ENCODE measurements around the gene JUP.

JUP gene

GRCh38 chr17:41760878-41761277 is 25.6 kb downstream of the JUP start:
- peaks cover 5% of the 10 kb centered on the region for H3K36me3 Mint-ChIP-seq
- no peak overlapping the region for H3K4me3 Mint-ChIP-seq
- no peaks in the 10 kb centered on the region for H3K9me3 Mint-ChIP-seq
- ATAC-seq, result peak; percentile 13
- H3K27me3 Mint-ChIP-seq, result no peaks in the 10 kb centered on the region
- H3K4me1 Mint-ChIP-seq, result peaks cover 8% of the 10 kb centered on the region
- H3K27ac Mint-ChIP-seq, result no peak overlapping the region

GRCh38 chr17:41758601-41759000 is 27.9 kb downstream of the JUP start:
- H3K36me3 Mint-ChIP-seq, result peaks cover 10% of the 10 kb centered on the region
- no peak for ATAC-seq
- no peaks in the 10 kb centered on the region for H3K27me3 Mint-ChIP-seq
- no peak overlapping the region for H3K4me3 Mint-ChIP-seq
- H3K9me3 Mint-ChIP-seq, result no peaks in the 10 kb centered on the region
- H3K4me1 Mint-ChIP-seq, result peaks cover 8% of the 10 kb centered on the region
- H3K27ac Mint-ChIP-seq, result no peak overlapping the region

- Mint-ChIP-seq H3K4me1 (no peaks in the 10 kb centered on the region), H3K27me3 (no peaks in the 10 kb centered on the region), H3K4me3 (no peak overlapping the region), H3K27ac (no peak overlapping the region), H3K9me3 (no peaks in the 10 kb centered on the region), H3K36me3 (peaks cover 6% of the 10 kb centered on the region)
- no peak for ATAC-seq
Measured at GRCh38 chr17:41754066-41754465, 32.4 kb downstream of the JUP start.

GRCh38 chr17:41751288-41751687 is 35.2 kb downstream of the JUP start:
- Mint-ChIP-seq H3K27ac (no peak overlapping the region), H3K36me3 (peaks cover 6% of the 10 kb centered on the region), H3K4me1 (no peaks in the 10 kb centered on the region), H3K9me3 (no peaks in the 10 kb centered on the region), H3K4me3 (no peak overlapping the region), H3K27me3 (peaks cover 8% of the 10 kb centered on the region)
- ATAC-seq, result no peak

- no peak overlapping the region for H3K27ac Mint-ChIP-seq
- no peak for ATAC-seq
- no peaks in the 10 kb centered on the region for H3K9me3 Mint-ChIP-seq
- H3K36me3 Mint-ChIP-seq, result peaks cover 6% of the 10 kb centered on the region
- H3K4me3 Mint-ChIP-seq, result no peak overlapping the region
- peaks cover 12% of the 10 kb centered on the region for H3K27me3 Mint-ChIP-seq
- no peaks in the 10 kb centered on the region for H3K4me1 Mint-ChIP-seq
Measured at GRCh38 chr17:41750862-41751261, 35.6 kb downstream of the JUP start.

- Mint-ChIP-seq H3K4me1 (no peaks in the 10 kb centered on the region), H3K36me3 (no peaks in the 10 kb centered on the region), H3K4me3 (no peak overlapping the region), H3K27ac (no peak overlapping the region), H3K9me3 (no peaks in the 10 kb centered on the region), H3K27me3 (peaks cover 13% of the 10 kb centered on the region)
- ATAC-seq, result no peak
Measured at GRCh38 chr17:41748275-41748674, 38.2 kb downstream of the JUP start.

- peaks cover 22% of the 10 kb centered on the region for H3K27me3 Mint-ChIP-seq
- no peak overlapping the region for H3K27ac Mint-ChIP-seq
- H3K4me1 Mint-ChIP-seq, result no peaks in the 10 kb centered on the region
- no peak overlapping the region for H3K4me3 Mint-ChIP-seq
- no peaks in the 10 kb centered on the region for H3K36me3 Mint-ChIP-seq
- no peaks in the 10 kb centered on the region for H3K9me3 Mint-ChIP-seq
- no peak for ATAC-seq
Measured at GRCh38 chr17:41741709-41742108, 44.8 kb downstream of the JUP start.

GRCh38 chr17:41740506-41740905 is 46.0 kb downstream of the JUP start:
- Mint-ChIP-seq H3K36me3 (no peaks in the 10 kb centered on the region), H3K27ac (no peak overlapping the region), H3K4me3 (no peak overlapping the region), H3K4me1 (no peaks in the 10 kb centered on the region), H3K27me3 (peaks cover 25% of the 10 kb centered on the region), H3K9me3 (no peaks in the 10 kb centered on the region)
- ATAC-seq, result no peak

- Mint-ChIP-seq H3K27ac (no peak overlapping the region), H3K36me3 (no peaks in the 10 kb centered on the region), H3K9me3 (no peaks in the 10 kb centered on the region), H3K4me1 (peaks cover 6% of the 10 kb centered on the region), H3K27me3 (peaks cover 32% of the 10 kb centered on the region), H3K4me3 (no peak overlapping the region)
- ATAC-seq, result no peak
Measured at GRCh38 chr17:41739661-41740352, 46.7 kb downstream of the JUP start.

- Mint-ChIP-seq H3K36me3 (no peaks in the 10 kb centered on the region), H3K9me3 (no peaks in the 10 kb centered on the region), H3K27ac (no peak overlapping the region), H3K27me3 (peaks cover 42% of the 10 kb centered on the region), H3K4me1 (peaks cover 16% of the 10 kb centered on the region), H3K4me3 (no peak overlapping the region)
- ATAC-seq, result no peak
Measured at GRCh38 chr17:41738801-41739112, 47.8 kb downstream of the JUP start.

GRCh38 chr17:41738077-41738800 is 48.3 kb downstream of the JUP start:
- Mint-ChIP-seq H3K27me3 (peaks cover 47% of the 10 kb centered on the region), H3K27ac (no peak overlapping the region), H3K36me3 (no peaks in the 10 kb centered on the region), H3K9me3 (no peaks in the 10 kb centered on the region), H3K4me1 (peaks cover 21% of the 10 kb centered on the region), H3K4me3 (no peak overlapping the region)
- peak; percentile 88 for ATAC-seq

- Mint-ChIP-seq H3K4me1 (peaks cover 21% of the 10 kb centered on the region), H3K27ac (no peak overlapping the region), H3K27me3 (peaks cover 53% of the 10 kb centered on the region), H3K9me3 (no peaks in the 10 kb centered on the region), H3K4me3 (no peak overlapping the region), H3K36me3 (no peaks in the 10 kb centered on the region)
- ATAC-seq, result no peak
Measured at GRCh38 chr17:41737680-41738023, 48.9 kb downstream of the JUP start.

GRCh38 chr17:41736983-41737679 is 49.4 kb downstream of the JUP start:
- no peaks in the 10 kb centered on the region for H3K9me3 Mint-ChIP-seq

GRCh38 chr17:41735744-41736143 is 50.8 kb downstream of the JUP start:
- H3K36me3 Mint-ChIP-seq, result no peaks in the 10 kb centered on the region
- no peak overlapping the region for H3K27ac Mint-ChIP-seq
- no peaks in the 10 kb centered on the region for H3K9me3 Mint-ChIP-seq
- no peak for ATAC-seq
- peaks cover 67% of the 10 kb centered on the region for H3K27me3 Mint-ChIP-seq
- no peak overlapping the region for H3K4me3 Mint-ChIP-seq
- peaks cover 21% of the 10 kb centered on the region for H3K4me1 Mint-ChIP-seq

More at GRCh38 chr17:41736983-41737679, 49.4 kb downstream of the JUP start:
- peaks cover 58% of the 10 kb centered on the region for H3K27me3 Mint-ChIP-seq
- H3K4me1 Mint-ChIP-seq, result peaks cover 21% of the 10 kb centered on the region
- H3K4me3 Mint-ChIP-seq, result no peak overlapping the region
- no peak overlapping the region for H3K27ac Mint-ChIP-seq
- H3K36me3 Mint-ChIP-seq, result no peaks in the 10 kb centered on the region
- ATAC-seq, result no peak

GRCh38 chr17:41734949-41735313 is 51.6 kb downstream of the JUP start:
- no peak for ATAC-seq
- H3K4me3 Mint-ChIP-seq, result peak overlapping the region; percentile 39
- H3K9me3 Mint-ChIP-seq, result no peaks in the 10 kb centered on the region
- no peak overlapping the region for H3K27ac Mint-ChIP-seq
- no peaks in the 10 kb centered on the region for H3K36me3 Mint-ChIP-seq
- peaks cover 74% of the 10 kb centered on the region for H3K27me3 Mint-ChIP-seq
- peaks cover 21% of the 10 kb centered on the region for H3K4me1 Mint-ChIP-seq

Measured in stimulated activated memory B cell treated with anti-CD40 and anti-IgM and Interleukin-4, amounts not matched to agents 10 μg/mL and 1 μg/mL and 100 μg/mL, for 72 hours (primary cell).